Mucosa of stomach (tissue), 1 donor: Measurements from ENCODE around the gene CSHL1.

ENCODE experiments used
- H3K27me3 ChIP-seq: one replicate; pipeline ENCODE4 v1.7.0; 2013; ENCODE audit warnings: mild to moderate bottlenecking, low read length; ENCODE audit not compliant: control insufficient read depth, insufficient read depth
- H3K36me3 ChIP-seq: one replicate; pipeline ENCODE4 v1.7.0; 2013; ENCODE audit warnings: low read length; ENCODE audit not compliant: control insufficient read depth, insufficient read depth
- H3K4me1 ChIP-seq: one replicate; pipeline ENCODE4 v1.7.0; 2013; ENCODE audit warnings: mild to moderate bottlenecking, low read length; ENCODE audit not compliant: control insufficient read depth, insufficient read depth
- H3K4me3 ChIP-seq: one replicate; pipeline ENCODE4 v1.7.0; 2013; ENCODE audit warnings: low read length
- H3K9ac ChIP-seq: one replicate; pipeline ENCODE4 v1.7.0; 2013; ENCODE audit warnings: mild to moderate bottlenecking, low read length, moderate library complexity
- H3K9me3 ChIP-seq: one replicate; pipeline ENCODE4 v1.7.0; 2013; ENCODE audit warnings: mild to moderate bottlenecking, low read length, moderate library complexity; ENCODE audit not compliant: control insufficient read depth
- donor health status: Pancreatic carcinoma.

The CSHL1 gene

DNA sequence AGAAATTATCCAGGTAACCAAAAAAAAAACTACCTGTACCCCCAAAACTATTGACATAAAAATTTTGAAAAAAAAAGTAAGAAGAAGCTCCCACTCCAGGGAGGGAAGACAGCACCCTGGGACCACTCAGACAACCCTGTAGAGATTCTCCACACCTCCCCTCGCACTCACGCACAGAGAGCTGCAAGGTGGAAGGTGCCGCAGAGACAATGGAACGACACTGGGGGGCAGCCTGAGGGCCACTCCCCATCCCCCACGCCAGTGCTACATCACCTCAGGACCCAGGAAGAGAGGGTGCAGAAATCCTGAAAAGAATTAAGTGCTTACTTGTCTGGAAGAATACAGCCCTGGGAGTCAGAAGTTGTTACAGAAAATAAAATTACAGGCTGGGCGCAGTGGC, 26.3 kb upstream of the CSHL1 start:
- Histone ChIP-seq H3K4me3 (no peak overlapping the region), H3K9me3 (no peaks in the 10 kb centered on the region), H3K27me3 (peaks cover 4% of the 10 kb centered on the region), H3K9ac (no peak overlapping the region), H3K4me1 (no peaks in the 10 kb centered on the region), H3K36me3 (no peaks in the 10 kb centered on the region)

DNA sequence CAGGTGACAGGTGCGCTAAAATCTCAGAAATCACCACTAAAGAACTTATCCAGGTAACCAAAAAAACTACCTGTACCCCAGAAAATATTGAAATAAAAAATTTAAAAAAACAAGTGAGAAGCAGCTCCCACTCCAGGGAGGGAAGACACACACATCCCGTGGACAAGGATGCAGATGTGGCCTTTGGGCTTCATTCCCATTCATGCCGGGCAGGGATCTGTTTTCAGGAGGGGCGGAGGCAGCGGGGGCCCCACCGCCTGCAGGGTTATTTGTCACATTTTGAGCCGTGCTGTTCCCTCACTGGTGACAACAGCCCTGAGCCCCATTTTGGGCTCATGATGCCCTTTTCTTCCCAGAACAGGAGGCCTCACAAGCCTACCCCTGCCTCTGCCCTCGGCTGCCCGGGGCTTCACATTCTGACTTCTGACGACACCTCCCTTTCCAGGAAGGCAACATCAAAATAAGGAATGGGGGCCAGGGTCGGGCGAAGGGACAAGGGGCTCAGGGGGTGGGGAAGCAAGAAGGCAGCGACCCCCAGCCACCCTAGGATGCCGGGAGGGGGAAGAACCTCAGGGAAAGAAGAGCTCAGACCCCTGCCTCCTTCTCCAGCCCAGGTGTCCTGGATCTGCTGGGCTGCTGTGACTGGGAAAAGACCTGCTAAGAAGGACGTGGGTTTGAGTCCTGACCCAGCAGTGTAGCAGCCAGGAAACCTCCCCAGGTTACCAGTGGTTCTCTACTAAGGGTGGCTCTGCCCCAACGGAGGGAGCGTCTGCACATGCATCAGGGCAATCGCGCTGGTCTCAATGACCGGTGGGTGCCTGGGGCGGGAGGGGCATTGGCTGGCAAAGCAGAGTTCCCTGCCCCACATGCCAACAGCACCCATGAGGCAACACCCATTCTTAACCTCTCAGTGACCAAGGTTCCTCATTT, 23.4 kb upstream of the CSHL1 start:
- H3K9me3 ChIP-seq = no peaks in the 10 kb centered on the region
- H3K9ac ChIP-seq = no peak overlapping the region
- H3K4me3 ChIP-seq = no peak overlapping the region
- H3K27me3 ChIP-seq = peaks cover 4% of the 10 kb centered on the region
- no peaks in the 10 kb centered on the region for H3K4me1 ChIP-seq
- no peaks in the 10 kb centered on the region for H3K36me3 ChIP-seq

DNA sequence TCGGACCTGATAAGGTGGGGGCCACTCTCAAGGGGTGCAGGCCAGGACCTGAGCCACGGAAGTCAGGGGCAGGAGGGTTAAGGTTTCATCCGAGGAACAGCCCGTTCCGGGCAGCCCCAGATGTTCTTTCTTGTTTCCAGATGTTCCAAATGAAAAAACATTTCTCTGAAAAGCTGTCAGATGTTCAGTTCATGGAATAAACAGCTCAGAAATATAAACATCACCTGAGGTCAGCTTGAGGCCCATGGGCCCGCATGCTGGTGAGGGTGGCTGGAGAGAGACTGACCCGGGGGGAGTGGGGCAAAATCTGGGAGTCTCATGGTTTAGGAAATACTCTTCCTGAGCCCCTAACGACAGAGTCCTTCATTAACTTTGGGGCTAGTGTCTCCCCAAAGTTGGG, 22.5 kb upstream of the CSHL1 start:
- Histone ChIP-seq H3K4me1 (no peaks in the 10 kb centered on the region), H3K36me3 (no peaks in the 10 kb centered on the region), H3K4me3 (no peak overlapping the region), H3K9ac (no peak overlapping the region), H3K27me3 (peaks cover 4% of the 10 kb centered on the region), H3K9me3 (no peaks in the 10 kb centered on the region)

DNA sequence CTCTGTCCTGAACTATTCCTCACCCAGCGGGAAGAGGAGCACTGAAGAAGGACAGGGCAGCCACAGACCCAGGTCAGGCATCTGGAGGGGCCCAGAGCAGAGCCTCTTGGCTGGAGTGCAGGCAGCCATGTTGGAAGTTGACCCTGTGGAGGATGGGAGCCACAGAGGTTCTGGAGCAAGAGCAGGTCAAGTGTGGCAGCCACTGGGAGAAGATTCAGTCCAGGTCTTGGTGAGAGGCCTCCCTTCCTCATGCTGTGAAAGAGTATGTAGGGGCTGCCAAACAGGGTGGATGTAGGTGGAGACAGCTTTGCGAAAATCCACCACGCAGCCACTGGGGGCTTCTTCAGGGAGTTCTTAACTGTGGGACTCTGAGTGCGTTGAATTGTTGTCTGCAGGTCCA, 21.7 kb upstream of the CSHL1 start:
- H3K36me3 ChIP-seq = no peaks in the 10 kb centered on the region
- no peaks in the 10 kb centered on the region for H3K9me3 ChIP-seq
- no peaks in the 10 kb centered on the region for H3K4me1 ChIP-seq
- peaks cover 4% of the 10 kb centered on the region for H3K27me3 ChIP-seq
- no peak overlapping the region for H3K9ac ChIP-seq
- no peak overlapping the region for H3K4me3 ChIP-seq

GRCh38 chr17:63931981-63932561, 21.0 kb upstream of the CSHL1 start, which contains the start of gene CD79B:
Gene CD79B (minus strand): TSS chr17:63932331. CDS start chr17:63932261, 70 bp downstream.
- no peaks in the 10 kb centered on the region for H3K4me1 ChIP-seq
- no peak within 1 kb of the TSS for H3K9ac ChIP-seq
- no peak within 1 kb of the TSS for H3K4me3 ChIP-seq
- H3K9me3 ChIP-seq = no peaks in the 10 kb centered on the region
- H3K36me3 ChIP-seq = no peaks in the 10 kb centered on the region
- peaks cover 4% of the 10 kb centered on the region for H3K27me3 ChIP-seq

GRCh38 chr17:63930951-63931575, 20.0 kb upstream of the CSHL1 start:
- Histone ChIP-seq H3K4me1 (no peaks in the 10 kb centered on the region), H3K27me3 (peaks cover 4% of the 10 kb centered on the region), H3K9ac (no peak overlapping the region), H3K9me3 (no peaks in the 10 kb centered on the region), H3K4me3 (no peak overlapping the region), H3K36me3 (no peaks in the 10 kb centered on the region)

- H3K4me1 ChIP-seq = no peaks in the 10 kb centered on the region
- no peak overlapping the region for H3K9ac ChIP-seq
- no peaks in the 10 kb centered on the region for H3K9me3 ChIP-seq
- no peak overlapping the region for H3K4me3 ChIP-seq
- peaks cover 4% of the 10 kb centered on the region for H3K27me3 ChIP-seq
- H3K36me3 ChIP-seq = no peaks in the 10 kb centered on the region
These were observed 19.1 kb upstream of the CSHL1 start for GRCh38 chr17:63929860-63930766.

DNA sequence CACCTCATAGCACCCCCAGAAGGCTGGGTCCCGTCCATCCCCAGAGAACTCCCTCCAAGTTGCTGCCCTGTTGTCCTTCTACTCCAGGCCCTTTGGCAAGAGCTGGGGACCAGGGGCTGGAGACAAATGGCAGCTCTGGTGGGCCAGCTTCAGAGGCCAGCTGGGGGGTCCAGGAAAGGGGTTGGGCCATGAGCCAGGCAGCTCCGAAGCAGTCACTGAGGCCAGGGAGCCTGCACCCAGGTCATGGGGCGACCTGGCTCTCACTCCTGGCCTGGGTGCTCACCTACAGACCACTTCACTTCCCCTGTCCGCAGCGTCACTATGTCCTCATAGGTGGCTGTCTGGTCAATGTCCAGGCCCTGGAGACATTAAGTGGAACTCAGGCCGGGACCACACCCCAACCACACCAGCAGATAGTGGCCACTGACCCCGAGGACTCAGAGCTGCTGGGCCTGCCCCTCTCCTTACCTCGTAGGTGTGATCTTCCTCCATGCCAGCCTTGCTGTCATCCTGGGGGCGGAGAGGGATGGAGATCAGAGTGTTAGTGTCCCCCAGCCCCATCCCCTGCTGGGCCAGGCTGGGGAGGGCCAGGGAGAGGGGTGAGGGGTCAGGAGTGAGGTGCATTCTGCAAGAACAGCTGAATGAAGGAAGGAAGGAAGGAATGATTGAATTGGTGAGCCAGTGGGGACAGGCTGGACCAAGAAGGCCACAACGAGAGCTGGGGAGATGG, 18.1 kb upstream of the CSHL1 start:
- Histone ChIP-seq H3K27me3 (no peaks in the 10 kb centered on the region), H3K9me3 (no peaks in the 10 kb centered on the region), H3K4me1 (no peaks in the 10 kb centered on the region), H3K4me3 (no peak overlapping the region), H3K36me3 (no peaks in the 10 kb centered on the region), H3K9ac (no peak overlapping the region)

- Histone ChIP-seq H3K36me3 (no peaks in the 10 kb centered on the region), H3K4me3 (no peak overlapping the region), H3K4me1 (no peaks in the 10 kb centered on the region), H3K9ac (no peak overlapping the region), H3K9me3 (no peaks in the 10 kb centered on the region), H3K27me3 (no peaks in the 10 kb centered on the region)
These were observed 17.2 kb upstream of the CSHL1 start for GRCh38 chr17:63928172-63928666.

GRCh38 chr17:63927464-63928171, 16.6 kb upstream of the CSHL1 start:
- Histone ChIP-seq H3K9me3 (no peaks in the 10 kb centered on the region), H3K4me3 (no peak overlapping the region), H3K9ac (no peak overlapping the region), H3K36me3 (no peaks in the 10 kb centered on the region), H3K4me1 (no peaks in the 10 kb centered on the region), H3K27me3 (no peaks in the 10 kb centered on the region)
